GM23248 (cell line): ENCODE results near the gene NDEL1.

ENCODE experiments used
- EZH2 ChIP-seq: fragments of 200-600 bp; sonication (generic); IDR thresholded peaks from 2 replicates; pipeline ENCODE4 v1.6.1; 2018; ENCODE audit warnings: antibody characterized with exemption, mild to moderate bottlenecking; ENCODE audit not compliant: insufficient read depth, poor library complexity, severe bottlenecking
- EZH2phosphoT487 ChIP-seq: fragments of 200-600 bp; sonication (generic); IDR thresholded peaks from 2 replicates; pipeline ENCODE4 v1.6.1; 2018; ENCODE audit warnings: antibody characterized with exemption, moderate library complexity, mild to moderate bottlenecking, low read depth; ENCODE audit not compliant: insufficient read depth

- TF ChIP-seq EZH2 (no peak), EZH2phosphoT487 (no peak)
Observed at GRCh38 chr17:8514801-8515200, 79.1 kb downstream of the NDEL1 start.
